Astrocyte (in vitro differentiated cells and primary cell): ENCODE measurements around the gene GMPPA.

Source experiments
- CTCF ChIP-seq: IDR thresholded peaks from 2 replicates; pipeline ENCODE4 v1.5.1; 2011; ENCODE audit warnings: low read depth, mild to moderate bottlenecking, inconsistent platforms, low read length, moderate library complexity; ENCODE audit not compliant: insufficient read depth
- EZH2 ChIP-seq: IDR thresholded peaks from 2 replicates; pipeline ENCODE4 v1.6.1; 2012; ENCODE audit warnings: mild to moderate bottlenecking, low read length, inconsistent platforms; ENCODE audit not compliant: insufficient read depth

- no peak for TF ChIP-seq CTCF
- TF ChIP-seq EZH2: no peak
Observed at GRCh38 chr2:219493086-219493485, 5.6 kb upstream of the GMPPA start.
